ENCODE data around the gene TPO.

DNA sequence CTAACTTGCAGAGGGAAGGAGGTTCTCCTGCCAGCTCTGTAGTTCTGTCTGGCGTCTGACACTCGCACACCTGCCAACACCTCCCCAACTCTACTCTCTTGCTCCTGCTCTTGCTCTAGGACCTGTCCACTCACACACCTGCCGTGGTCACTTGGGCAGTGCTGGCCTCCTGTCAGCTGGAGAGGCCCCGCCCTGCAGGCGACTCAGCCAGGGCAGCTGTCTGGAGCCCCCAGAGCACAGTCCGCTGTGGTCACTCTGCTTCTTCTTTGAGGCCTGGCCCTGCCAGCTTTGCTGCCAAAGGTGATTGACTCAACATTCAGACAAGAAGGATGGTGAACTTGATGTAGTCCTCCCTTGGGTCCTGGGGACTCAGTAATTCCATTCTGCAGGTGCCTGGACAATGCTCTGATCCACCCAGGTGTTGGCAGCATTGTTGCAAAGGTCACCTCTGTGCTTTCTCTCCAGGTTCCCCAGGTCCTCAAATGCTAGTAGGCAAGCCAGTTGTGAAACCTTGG, 18.7 kb downstream of the TPO start:
- TF ChIP-seq, protein P1, sequence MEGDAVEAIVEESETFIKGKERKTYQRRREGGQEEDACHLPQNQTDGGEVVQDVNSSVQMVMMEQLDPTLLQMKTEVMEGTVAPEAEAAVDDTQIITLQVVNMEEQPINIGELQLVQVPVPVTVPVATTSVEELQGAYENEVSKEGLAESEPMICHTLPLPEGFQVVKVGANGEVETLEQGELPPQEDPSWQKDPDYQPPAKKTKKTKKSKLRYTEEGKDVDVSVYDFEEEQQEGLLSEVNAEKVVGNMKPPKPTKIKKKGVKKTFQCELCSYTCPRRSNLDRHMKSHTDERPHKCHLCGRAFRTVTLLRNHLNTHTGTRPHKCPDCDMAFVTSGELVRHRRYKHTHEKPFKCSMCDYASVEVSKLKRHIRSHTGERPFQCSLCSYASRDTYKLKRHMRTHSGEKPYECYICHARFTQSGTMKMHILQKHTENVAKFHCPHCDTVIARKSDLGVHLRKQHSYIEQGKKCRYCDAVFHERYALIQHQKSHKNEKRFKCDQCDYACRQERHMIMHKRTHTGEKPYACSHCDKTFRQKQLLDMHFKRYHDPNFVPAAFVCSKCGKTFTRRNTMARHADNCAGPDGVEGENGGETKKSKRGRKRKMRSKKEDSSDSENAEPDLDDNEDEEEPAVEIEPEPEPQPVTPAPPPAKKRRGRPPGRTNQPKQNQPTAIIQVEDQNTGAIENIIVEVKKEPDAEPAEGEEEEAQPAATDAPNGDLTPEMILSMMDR (conservative IDR thresholded peaks at IDR 0.05 in 1 of 2, IDR thresholded peaks at IDR 0.05 in 1 of 2; ENCODE audit: extremely low read depth in 1 of 2, insufficient read depth in 1 of 2, low read depth in 1 of 2, low read length in 2 of 2): no peak
- no peak for TF ChIP-seq EZH2 (IDR thresholded peaks at IDR 0.05; ENCODE audit: borderline replicate concordance, low read length)

Measured in mammary epithelial cell (primary cell).